GM21447 (cell line): ENCODE measurements around the gene TRA2A.
A peak's percentile ranks its signal among the peaks of the same experiment; 100 is the strongest.
"Not testable (repeated sequence)": the region's sequence is repeated elsewhere in the genome, so short reads cannot be mapped to it uniquely, and the experiment has no call there.

Experiments used
- ATAC-seq: cut with Tn5 transposase; IDR thresholded peaks from one replicate; pipeline ENCODE4 v1.9.1; 2021; ENCODE audit not compliant: unreplicated experiment

The TRA2A gene

DNA sequence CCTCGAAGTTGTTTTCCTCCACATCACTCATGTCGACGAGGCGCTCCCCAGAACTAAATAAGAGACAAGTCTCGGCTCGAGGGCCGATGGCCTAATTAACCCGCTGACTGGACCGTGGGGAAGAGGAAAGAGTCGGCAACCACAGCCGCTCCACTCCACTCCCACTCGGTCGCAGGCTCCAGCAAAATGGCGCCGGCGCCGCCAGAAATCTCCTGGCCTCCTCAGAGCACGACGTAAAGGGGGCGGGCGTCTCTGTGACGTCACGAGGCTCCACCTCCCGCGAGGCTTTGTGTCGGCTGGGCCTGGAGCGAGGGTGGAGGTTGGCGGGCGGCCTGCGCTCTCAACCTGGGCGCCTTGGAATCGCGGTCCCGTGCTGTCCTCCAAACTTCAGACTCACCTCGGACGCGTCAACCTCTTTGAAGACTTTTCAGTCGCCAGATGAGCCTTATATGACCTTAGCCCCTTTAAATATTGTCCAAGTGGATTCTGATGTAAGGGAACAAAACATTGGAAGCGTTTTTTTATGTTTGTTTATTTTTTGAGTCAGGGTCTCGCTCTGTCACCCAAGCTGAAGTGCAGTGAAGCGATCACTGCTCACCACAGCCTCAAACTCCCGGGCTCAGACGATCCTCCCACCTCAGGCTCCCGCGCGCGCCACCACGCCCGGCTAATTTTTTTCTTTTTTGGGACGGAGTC is at the start of gene TRA2A:
Gene TRA2A, minus strand, starts transcription at position 188 of the 696 bp plus-strand sequence. Its CDS starts 157 bp downstream, at position 31.
- peak; percentile 88 for ATAC-seq

DNA sequence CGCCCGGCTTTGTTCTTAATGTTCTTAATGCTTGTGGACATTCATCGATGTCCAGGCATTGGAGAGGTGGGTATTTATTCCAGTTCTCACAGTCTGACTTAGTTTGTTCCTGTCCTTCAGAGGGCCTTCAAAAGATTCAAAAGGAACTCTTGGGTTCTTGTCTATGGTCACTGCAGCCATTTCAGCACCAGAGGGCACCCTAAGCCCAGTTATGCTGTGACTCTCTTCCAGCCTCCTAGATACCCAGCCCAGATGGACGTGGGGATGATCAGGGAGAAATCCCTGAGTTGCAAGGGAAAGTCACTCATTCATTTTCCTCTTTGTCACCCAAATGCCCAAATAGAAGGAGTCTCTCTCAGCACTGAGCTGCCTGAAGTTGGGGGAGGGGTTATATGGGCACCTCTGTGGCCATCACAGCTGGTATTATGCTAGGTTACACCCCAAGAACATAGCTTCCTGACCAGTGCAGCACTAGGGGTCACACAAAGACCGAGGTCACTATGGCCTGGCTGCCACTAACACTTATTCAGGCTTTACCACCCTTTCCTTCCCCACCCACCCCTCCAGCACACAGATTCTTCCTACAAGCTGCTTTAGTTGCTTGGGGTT is 38.9 kb upstream of the TRA2A start:
- ATAC-seq = peak; percentile 96

DNA sequence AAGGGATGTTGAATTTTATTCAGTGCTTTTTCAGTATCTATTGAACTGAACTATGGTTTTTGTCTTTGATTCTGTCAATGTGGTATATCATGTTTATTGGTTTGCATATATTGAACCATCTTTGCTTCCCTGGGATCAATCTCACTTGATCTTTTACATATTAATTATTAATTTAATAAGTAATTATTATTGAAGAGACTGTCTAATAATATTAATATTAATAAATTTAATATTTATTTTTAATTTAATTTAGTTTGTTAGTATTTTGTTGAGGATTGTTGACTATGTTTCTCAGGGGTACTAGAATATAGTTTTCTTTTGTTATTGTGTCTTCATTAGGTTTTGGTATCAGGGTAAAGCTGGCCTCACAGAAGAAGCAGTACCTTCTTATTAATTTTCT is 26.5 kb upstream of the TRA2A start:
- ATAC-seq = no peak

DNA sequence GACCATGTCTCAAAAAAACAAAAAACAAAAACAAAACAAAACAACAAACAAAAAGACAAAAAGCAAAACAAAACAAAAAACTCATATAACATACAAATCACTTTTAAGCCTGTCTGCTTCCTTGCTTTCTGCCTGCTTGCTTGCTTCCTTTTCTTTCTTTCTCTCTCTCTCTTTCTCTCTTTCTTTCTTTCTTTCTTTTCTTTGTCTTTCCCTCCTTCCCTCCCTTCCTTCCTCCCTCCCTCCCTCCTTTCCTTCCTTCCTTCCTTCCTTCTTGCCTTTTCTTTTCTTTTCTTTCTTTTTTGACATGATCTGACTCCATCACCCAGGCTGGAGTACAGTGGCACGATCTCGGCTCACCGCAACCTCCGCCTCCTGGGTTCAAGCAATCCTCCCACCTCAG is 15.9 kb upstream of the TRA2A start:
- ATAC-seq = no peak

DNA sequence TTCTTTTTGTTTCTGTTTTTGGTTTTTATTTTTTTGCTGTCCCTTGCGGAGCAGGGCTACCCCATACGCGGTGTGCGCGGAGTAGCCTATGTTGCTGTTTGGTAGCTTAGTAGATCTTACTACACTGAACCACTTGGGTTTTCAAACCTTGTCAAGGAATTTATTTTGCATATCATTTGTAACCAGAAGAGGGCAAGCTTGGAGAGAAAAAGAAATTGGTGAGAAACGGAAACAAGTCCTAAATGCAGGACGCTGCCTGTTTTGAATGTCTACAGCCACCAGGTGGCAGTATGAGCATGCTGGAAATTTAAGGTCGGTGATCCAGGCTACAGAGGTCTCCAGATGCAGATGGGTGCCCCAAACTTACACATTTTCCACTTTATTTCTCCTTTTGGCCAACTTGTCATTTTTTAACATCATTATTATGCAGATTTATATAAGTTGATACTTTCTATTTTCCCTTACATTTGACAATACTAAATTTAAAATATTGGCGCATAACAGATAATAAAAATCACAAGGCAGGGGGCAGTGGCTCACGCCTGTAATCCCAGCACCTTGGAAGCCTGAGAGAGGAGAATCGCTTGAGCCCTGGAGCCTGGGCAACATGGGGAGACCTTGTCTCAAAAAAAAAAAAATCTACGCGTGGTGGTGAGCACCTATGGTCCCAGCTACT is 15.3 kb upstream of the TRA2A start:
- ATAC-seq = peak; percentile 60

DNA sequence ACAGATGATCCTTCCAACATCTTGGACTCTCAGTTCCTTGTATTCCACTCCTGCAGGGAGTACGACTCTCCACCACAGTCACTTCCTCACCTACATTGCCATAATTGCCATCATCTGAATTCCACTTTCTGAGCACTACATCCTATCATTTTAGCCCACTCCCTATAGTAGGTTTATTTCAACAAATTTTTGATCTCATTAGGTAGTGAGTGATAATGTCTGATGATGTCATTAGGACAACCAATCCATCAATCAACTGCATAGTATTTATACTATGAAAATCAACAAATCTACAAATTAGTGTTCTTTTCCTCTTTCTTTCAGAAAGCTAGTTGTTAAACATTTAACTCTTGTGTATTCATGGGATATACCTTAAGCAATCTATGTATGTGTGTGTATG is 13.7 kb upstream of the TRA2A start:
- ATAC-seq = no peak

DNA sequence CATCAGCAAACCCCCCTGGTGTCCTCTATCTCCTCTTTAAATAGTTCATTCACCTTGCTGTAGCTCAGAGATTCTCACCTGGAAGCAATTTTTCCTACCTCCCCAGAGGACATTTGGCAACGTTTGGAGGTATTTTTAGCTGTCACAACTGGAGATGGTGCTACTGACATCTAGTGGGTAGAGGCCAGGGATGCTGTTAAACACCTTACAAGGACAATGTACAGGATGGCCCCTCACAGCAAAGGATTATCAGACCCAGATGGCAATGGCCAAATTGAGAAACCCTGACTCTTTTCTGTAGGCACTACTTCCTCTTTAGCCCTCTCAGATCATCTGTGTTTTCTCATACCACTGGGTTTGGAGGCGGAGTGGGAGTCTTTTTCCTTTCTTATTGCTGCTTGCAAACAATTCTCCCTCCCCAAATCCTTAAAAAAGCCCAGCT is 13.2 kb upstream of the TRA2A start:
- ATAC-seq = peak; percentile 76

DNA sequence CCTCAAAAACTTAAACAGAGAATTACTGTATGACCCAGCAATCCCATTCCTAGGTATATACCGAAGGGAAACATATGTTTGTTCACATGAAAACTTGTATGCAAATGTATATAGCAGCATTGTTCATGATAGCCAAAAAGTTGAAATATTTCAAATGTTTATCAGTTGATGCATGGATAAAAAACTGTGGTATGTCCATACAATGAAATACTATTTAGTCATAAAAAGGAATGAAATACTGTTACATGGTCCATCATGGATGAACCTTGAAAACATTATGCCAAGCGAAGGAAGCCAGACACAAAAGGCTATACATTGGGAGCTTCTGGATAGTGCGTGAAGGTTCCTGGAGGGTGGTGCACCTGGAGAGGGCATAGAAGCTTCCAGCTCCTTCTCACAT is 11.0 kb upstream of the TRA2A start:
- ATAC-seq = no peak

DNA sequence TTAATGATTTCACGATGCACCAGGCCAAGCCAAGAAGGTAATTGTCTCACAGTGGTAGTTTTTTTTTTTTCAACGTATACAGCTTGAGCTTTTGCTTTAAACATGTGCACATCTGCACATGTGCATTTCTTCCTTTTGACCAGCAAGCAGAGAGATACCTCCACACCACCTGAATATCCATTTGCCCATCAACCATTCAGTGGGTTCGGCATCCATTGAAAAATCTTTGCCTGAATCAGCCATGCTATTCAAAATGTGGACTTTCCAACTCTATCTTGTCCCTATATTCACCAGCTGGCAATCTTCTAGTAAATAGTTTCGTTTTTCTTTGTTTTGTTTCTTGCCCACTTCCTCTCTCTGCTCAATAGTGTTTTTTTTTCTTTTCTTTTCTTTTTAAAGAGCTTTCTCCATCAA is 7.7 kb upstream of the TRA2A start:
- ATAC-seq = peak; percentile 79

DNA sequence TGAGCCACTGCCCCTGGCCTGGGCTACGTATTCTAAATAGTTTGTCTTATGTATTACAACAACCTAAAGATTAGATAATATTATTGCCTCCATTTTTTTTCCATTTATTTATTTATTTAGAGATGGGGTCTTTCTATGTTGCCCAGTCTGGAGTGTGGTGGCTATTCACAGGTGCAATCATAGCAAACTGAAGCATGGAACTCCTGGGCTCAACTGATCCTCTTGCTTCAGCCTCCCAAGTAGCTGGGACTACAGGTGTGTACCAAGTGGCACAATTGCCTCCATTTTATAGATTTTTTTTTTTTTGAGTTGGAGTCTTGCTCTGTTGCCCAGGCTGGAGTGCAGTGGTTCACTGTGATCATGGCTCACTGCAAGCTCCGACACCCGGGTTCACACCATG is 6.5 kb upstream of the TRA2A start:
- no peak for ATAC-seq

DNA sequence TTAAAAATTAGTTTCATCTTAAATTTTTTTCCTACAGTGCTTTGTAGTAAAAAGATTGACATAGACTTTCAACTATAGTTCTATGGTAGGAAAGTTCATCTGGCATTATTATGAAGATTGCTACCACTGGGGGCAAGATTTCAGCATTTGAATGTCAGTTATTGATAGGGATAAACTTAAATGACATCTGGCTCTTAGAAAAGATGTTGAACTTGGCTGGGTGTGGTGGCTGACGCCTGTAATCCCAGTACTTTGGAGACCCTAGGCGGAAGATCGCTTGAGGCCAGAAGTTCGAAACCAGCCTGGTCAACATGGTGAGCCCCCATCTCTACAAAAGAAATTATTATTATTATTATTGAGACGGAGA is 1.4 kb upstream of the TRA2A start:
- ATAC-seq = no peak

DNA sequence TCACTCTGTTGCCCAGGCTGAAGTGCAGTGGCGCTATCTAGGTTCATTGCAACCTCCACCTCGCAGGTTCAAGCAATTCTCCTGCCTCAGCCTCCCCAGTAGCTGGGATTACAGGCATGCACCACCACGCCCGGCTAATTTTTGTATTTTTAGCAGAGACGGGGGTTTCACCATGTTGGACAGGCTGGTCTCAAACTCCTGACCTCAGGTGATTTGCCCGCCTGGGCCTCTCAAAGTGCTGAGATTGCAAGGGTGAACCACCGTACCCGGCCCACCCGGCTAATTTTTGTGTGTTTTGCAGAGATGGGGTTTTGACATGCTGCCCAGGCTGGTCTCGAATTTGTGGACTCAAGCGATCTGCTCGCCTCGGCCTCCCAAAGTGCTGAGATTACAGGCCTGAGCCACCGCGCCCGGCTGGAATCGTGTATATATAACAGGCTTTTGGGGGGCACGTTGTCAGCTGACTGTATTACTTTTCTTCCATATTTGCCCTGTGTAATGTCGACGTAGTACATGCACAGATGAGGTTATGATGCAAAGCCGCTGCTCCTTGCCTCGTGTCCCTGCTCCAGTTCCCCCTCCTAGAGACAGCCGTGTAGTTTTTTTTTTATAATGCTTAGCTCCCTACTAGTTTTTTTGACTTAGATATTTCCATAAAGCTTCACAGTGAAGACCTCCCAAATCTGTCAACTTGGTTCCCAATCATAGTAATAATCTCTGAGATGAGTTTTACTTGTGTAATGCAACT is 883 bp upstream of the TRA2A start:
- no peak for ATAC-seq

DNA sequence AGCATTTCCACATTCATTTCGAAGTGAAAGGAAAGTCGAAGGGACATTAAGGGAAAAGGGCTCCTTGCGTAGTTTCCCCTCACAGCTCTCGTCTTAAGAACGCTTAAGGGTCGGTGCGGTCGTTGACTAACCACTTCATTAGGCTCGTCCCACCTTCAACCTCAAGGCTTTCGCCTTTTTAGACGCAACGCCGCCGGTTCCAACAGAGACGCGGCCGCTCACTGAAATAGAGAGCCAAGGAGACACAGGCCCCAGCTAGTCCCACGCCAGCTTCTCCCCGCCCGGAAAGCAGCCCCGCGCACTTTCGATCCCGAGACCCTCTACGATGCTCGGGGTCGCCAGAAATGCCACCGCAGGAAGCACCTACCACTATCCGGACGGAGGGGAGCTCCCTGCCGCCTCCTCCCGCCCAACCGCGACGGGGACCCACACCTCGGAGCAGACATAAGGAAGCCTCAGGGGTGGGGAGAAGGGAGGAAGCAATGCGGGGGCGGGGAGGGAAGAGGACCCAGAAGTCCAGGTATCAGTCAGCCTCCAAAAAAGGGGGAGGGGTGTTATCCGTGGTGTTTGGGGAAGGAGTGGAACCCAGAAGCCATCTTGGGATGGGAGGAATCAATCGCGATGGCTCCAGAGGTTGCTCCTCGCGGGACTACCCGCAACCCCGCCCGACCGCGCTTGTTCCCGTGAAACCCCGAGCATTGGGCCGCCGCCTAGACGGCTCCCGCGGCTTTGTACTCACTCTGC is 559 bp downstream of the TRA2A start:
- peak; percentile 26 for ATAC-seq

DNA sequence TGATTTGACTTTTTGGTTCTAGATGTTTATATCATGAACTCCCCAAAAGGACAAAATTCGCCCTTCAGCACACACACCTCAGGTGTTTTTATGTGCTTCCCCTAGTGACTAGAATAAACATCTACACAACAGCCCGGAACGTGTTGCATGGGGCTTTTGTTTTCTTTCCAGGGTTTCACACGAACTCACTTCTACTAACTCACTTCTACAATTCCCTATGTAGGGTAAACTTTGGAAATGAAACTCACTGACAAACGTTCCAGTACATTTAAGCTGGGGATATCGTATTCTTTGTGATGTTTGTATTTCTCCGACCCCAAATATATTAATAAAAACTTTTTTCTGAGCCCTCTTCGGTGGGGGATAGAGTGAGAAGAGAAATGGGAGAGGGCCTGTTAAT is 1.4 kb downstream of the TRA2A start:
- peak; percentile 32 for ATAC-seq

DNA sequence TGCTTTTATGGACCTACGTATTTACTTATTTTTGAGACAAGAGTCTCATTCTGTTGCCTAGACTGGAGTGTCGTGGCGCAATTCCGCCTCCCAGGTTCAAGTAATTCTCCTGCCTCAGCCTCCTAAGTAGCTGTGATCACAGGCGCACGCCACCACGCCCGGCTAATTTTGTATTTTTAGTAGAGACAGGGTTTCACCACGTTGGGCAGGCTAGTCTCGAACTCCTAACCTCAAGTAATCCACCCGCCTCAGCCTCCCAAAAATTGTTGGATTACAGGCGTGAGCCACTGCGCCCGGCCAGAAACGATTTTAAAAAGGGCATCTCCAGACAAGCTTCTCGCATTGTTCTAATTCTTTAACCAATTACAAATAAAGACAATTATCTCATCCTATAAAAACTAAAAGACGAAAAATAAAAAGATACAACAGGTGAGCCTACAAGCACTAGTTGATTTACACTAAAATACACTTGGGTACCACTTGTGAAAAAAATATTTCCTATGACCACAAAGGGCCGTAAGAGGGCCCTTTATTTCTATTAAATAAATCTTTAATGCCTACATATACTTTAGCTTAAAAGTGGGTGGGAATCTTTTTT is 2.4 kb downstream of the TRA2A start:
- no peak for ATAC-seq

DNA sequence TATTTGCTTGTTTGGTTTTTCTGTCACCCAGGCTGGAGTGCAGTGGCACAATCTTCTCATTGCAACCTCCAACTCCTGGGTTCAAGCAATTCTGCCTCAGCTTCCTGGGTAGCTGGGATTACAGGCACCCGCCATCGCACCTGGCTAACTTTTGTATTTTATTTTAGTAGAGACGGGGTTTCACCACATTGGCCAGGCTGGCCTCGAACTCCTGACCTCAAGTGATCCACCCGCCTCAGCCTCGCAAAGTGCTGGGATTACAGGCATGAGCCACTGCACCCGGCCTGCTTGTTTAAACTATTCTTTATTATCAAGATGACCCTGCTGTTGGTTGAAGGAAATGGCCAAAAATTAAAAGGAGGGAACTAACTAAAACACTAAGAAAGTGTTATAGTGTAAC is 6.2 kb downstream of the TRA2A start:
- not testable (repeated sequence) for ATAC-seq

DNA sequence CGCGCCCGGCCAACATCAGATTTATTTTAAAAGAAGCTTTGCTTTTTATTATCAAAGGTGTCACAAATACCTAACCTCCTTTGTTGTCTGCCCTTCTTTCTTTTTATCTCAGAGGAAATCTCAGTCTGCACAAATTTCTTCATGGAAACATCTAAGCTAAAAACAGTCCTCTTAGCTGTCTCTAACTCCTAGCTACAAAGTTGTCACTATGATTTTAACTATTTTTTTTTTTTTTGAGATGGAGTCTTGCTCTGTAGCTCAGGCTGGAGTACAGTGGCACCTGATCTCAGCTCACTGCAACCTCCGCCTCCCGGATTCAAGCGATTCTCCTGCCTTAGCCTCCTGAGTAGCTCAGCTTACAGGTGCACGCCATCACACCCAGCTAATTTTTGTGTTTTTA is 7.3 kb downstream of the TRA2A start:
- no peak for ATAC-seq

DNA sequence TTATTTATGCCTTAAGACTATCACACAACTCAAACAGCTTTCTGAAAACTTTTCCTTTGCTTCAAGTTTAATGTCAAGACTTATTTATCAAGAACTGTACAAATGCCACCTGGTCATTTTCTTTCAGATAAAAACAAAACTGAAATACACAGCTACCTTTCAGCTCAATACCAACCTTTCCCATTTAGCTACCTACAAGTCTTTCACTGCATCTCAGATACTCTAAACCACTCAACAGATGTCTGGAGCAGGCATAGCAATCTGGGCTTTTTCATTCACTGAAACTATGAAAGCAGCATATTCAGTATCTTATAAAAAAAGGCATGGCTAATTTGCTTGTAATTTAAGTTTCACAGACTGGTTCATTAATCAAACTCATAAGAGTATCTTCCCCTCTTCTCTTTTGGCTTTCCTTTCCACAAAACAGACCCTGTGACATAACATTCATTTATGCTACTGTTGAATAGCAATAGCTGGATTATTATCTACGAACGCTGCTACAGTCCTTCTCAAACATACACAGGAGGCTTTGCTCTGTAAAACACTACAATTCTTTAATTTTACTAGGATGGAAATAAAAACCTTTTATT is 8.2 kb downstream of the TRA2A start:
- no peak for ATAC-seq

DNA sequence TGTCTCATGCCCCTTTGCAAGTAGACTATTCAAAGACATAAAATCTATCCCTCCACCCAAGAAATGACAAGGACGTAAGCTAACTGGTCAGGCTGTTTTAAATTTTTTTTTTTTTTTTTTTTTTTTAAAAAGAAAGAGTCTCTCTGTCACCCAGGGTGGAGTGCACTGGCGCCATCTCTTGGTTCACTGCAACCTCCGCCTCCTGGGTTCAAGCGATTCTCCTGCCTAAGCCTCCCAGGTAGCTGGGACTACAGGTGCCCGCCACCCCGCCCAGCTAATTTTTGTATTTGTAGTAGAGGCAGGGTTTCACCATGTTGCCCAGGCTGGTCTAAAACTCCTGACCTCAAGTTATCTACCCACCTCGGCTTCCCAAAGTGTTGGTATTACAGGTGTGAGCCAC is 11.2 kb downstream of the TRA2A start:
- ATAC-seq = no peak

DNA sequence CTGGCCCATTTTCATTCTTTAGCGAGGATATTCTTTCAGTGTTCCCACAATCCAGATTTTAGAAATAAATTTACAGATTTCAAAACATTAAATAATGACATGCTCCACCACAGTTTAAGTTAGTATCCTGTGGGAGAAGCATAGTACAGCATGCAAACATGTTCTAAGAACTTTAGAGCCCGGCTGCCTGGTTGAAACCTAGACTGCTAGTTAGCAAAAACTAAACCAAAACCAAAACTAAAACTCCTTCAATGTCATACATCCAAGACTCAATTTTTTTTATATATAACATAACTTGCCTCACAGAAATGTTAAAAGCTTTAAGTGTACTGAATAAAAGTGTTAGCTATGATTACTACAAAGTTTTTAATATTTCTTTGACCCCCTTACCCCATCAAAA is 17.0 kb downstream of the TRA2A start:
- ATAC-seq = peak; percentile 82
